Measurements from ENCODE around the gene PCDHGA12. TPM values are rescaled to one million over a fixed set of nuclear protein-coding genes. Genes with fewer than 3 reads are reported as not detected.
"Not testable (repeated sequence)": the region's sequence is repeated elsewhere in the genome, so short reads cannot be mapped to it uniquely, and the experiment has no call there.

The PCDHGA12 gene
- total RNA-seq, 2 donors from 2014 or later = 1.4 to 4.1 TPM

- H3K4me1 ChIP-seq (ENCODE audit: control insufficient read depth, insufficient read depth, low read length); H3K27me3 ChIP-seq (ENCODE audit: control insufficient read depth, insufficient read depth, low read length, poor library complexity, severe bottlenecking); H3K4me1 Mint-ChIP-seq; H3K27ac ChIP-seq (ENCODE audit: low read depth, low read length); H3K36me3 ChIP-seq (ENCODE audit: control insufficient read depth, insufficient read depth, low read length): not testable (repeated sequence)
- WGBS, 2 experiments (ENCODE audit: insufficient coverage in 1 of 2, insufficient read length in 1 of 2) = 46 to 82% methylated on average over 22 to 46 of the region's 47 CpGs
- peaks cover 55% of the 10 kb centered on the region for H3K9me3 Mint-ChIP-seq
- H3K9me3 ChIP-seq (ENCODE audit: control insufficient read depth, low read length) = peaks cover 54% of the 10 kb centered on the region
- peaks cover 44% of the 10 kb centered on the region for H3K36me3 Mint-ChIP-seq (ENCODE audit: low read depth)
- peaks cover 43% of the 10 kb centered on the region for H3K27me3 Mint-ChIP-seq (ENCODE audit: insufficient read depth)
- H3K4me3 Mint-ChIP-seq = peak within 1 kb of the TSS; percentile 70
- peak; percentile 95 for DNase-seq
- peak within 1 kb of the TSS; percentile 71 for H3K27ac Mint-ChIP-seq
- peak within 1 kb of the TSS; percentile 13 for H3K9ac ChIP-seq (ENCODE audit: extremely low read depth, low read length, poor library complexity, severe bottlenecking)
- TF ChIP-seq CTCF (conservative IDR thresholded peaks at IDR 0.05) = peak; percentile 90
- H3K4me3 ChIP-seq (ENCODE audit: low read length) = peak within 1 kb of the TSS; percentile 71
These were observed 12.7 kb upstream of the PCDHGA12 start, which contains the start of gene PCDHGB7 for GRCh38 chr5:141417494-141418172. Gene PCDHGB7 (plus strand): TSS chr5:141417677. CDS start chr5:141417860, 183 bp downstream.

GRCh38 chr5:141419074-141419880, 11.0 kb upstream of the PCDHGA12 start:
- H3K27me3 Mint-ChIP-seq (ENCODE audit: insufficient read depth) = peaks cover 39% of the 10 kb centered on the region
- no peaks in the 10 kb centered on the region for H3K27me3 ChIP-seq (ENCODE audit: control insufficient read depth, insufficient read depth, low read length, poor library complexity, severe bottlenecking)
- H3K4me3 Mint-ChIP-seq = no peak overlapping the region
- H3K27ac Mint-ChIP-seq = no peak overlapping the region
- H3K9ac ChIP-seq (ENCODE audit: extremely low read depth, low read length, poor library complexity, severe bottlenecking) = no peak overlapping the region
- TF ChIP-seq CTCF (conservative IDR thresholded peaks at IDR 0.05) = no peak
- 97 to 98% methylated on average over 62 to 74 of the region's 74 CpGs for WGBS, 2 experiments (ENCODE audit: insufficient coverage in 1 of 2, insufficient read length in 1 of 2)
- H3K27ac ChIP-seq (ENCODE audit: low read depth, low read length) = no peak overlapping the region
- H3K4me1 ChIP-seq (ENCODE audit: control insufficient read depth, insufficient read depth, low read length) = no peaks in the 10 kb centered on the region
- H3K9me3 ChIP-seq (ENCODE audit: control insufficient read depth, low read length) = peaks cover 60% of the 10 kb centered on the region
- H3K9me3 Mint-ChIP-seq = peaks cover 57% of the 10 kb centered on the region
- H3K36me3 Mint-ChIP-seq (ENCODE audit: low read depth) = peaks cover 48% of the 10 kb centered on the region
- H3K4me3 ChIP-seq (ENCODE audit: low read length) = no peak overlapping the region
- no peaks in the 10 kb centered on the region for H3K4me1 Mint-ChIP-seq
- DNase-seq = no peak
- H3K36me3 ChIP-seq (ENCODE audit: control insufficient read depth, insufficient read depth, low read length) = no peaks in the 10 kb centered on the region

- Mint-ChIP-seq H3K27ac (peak within 1 kb of the TSS; percentile 86), H3K4me3 (peak within 1 kb of the TSS; percentile 83), H3K27me3 (ENCODE audit: insufficient read depth) (peaks cover 37% of the 10 kb centered on the region), H3K9me3 (peaks cover 52% of the 10 kb centered on the region), H3K4me1 (no peaks in the 10 kb centered on the region), H3K36me3 (ENCODE audit: low read depth) (peaks cover 49% of the 10 kb centered on the region)
- Histone ChIP-seq H3K9me3 (ENCODE audit: control insufficient read depth, low read length) (peaks cover 68% of the 10 kb centered on the region), H3K27me3 (ENCODE audit: control insufficient read depth, insufficient read depth, low read length, poor library complexity, severe bottlenecking) (no peaks in the 10 kb centered on the region), H3K36me3 (ENCODE audit: control insufficient read depth, insufficient read depth, low read length) (no peaks in the 10 kb centered on the region), H3K9ac (ENCODE audit: extremely low read depth, low read length, poor library complexity, severe bottlenecking) (peak within 1 kb of the TSS; percentile 25), H3K4me3 (ENCODE audit: low read length) (peak within 1 kb of the TSS; percentile 75), H3K27ac (ENCODE audit: low read depth, low read length) (no peak within 1 kb of the TSS), H3K4me1 (ENCODE audit: control insufficient read depth, insufficient read depth, low read length) (no peaks in the 10 kb centered on the region)
- peak; percentile 91 for TF ChIP-seq CTCF (conservative IDR thresholded peaks at IDR 0.05)
- WGBS, 2 experiments (ENCODE audit: insufficient coverage in 1 of 2, insufficient read length in 1 of 2) = 79 to 96% methylated on average over 41 to 42 of the region's 42 CpGs
- DNase-seq = peak; percentile 92
These were observed 9.3 kb upstream of the PCDHGA12 start, which contains the start of gene PCDHGA11 for GRCh38 chr5:141420855-141421488. Gene PCDHGA11 (plus strand): TSS chr5:141421051. CDS start chr5:141421228, 177 bp downstream.
